HEK293 (cell line): Measurements from ENCODE around the gene ACADSB.

ENCODE experiments used
- BCL11B ChIP-seq: fragments of 450-650 bp; formaldehyde crosslinking; IDR thresholded peaks from 2 replicates; pipeline ENCODE4 v1.5.1; 2016; ENCODE audit warnings: low read depth, missing biosample characterization, missing genetic modification characterization
- GLI4 ChIP-seq: fragments of 450-650 bp; formaldehyde crosslinking; IDR thresholded peaks from 2 replicates; pipeline ENCODE4 v1.5.1; 2016; ENCODE audit warnings: missing biosample characterization, missing genetic modification characterization
- MYNN ChIP-seq: fragments of 450-650 bp; formaldehyde crosslinking; IDR thresholded peaks from 2 replicates; pipeline ENCODE4 v1.5.1; 2016; ENCODE audit warnings: missing biosample characterization, missing genetic modification characterization, borderline replicate concordance
- SALL2 ChIP-seq: fragments of 450-650 bp; formaldehyde crosslinking; IDR thresholded peaks from 2 replicates; pipeline ENCODE4 v1.5.0; 2017; ENCODE audit warnings: missing biosample characterization, mild to moderate bottlenecking, missing genetic modification characterization, borderline replicate concordance
- SP3 ChIP-seq: fragments of 450-650 bp; formaldehyde crosslinking; IDR thresholded peaks from 2 replicates; pipeline ENCODE4 v1.5.1; 2016; ENCODE audit warnings: missing biosample characterization, missing genetic modification characterization
- ZBTB48 ChIP-seq: fragments of 450-650 bp; formaldehyde crosslinking; IDR thresholded peaks from 2 replicates; pipeline ENCODE4 v1.5.1; 2016; ENCODE audit warnings: missing biosample characterization, missing genetic modification characterization
- ZBTB7A ChIP-seq: fragments of 450-650 bp; formaldehyde crosslinking; IDR thresholded peaks from 2 replicates; pipeline ENCODE4 v1.5.1; 2016; ENCODE audit warnings: low read depth, missing biosample characterization, missing genetic modification characterization
- ZEB2 ChIP-seq: fragments of 450-650 bp; formaldehyde crosslinking; IDR thresholded peaks from 2 replicates; pipeline ENCODE4 v1.5.1; 2016; ENCODE audit warnings: missing biosample characterization, missing genetic modification characterization
- ZNF18 ChIP-seq: fragments of 450-650 bp; formaldehyde crosslinking; IDR thresholded peaks from 2 replicates; pipeline ENCODE4 v1.5.1; 2016; ENCODE audit warnings: missing biosample characterization, missing genetic modification characterization
- ZNF221 ChIP-seq: fragments of 450-650 bp; formaldehyde crosslinking; IDR thresholded peaks from 2 replicates; pipeline ENCODE4 v1.5.1; 2017; ENCODE audit warnings: missing biosample characterization, missing genetic modification characterization, borderline replicate concordance
- ZNF311 ChIP-seq: fragments of 450-650 bp; formaldehyde crosslinking; IDR thresholded peaks from 2 replicates; pipeline ENCODE4 v1.5.1; 2017; ENCODE audit warnings: missing biosample characterization, missing genetic modification characterization, borderline replicate concordance
- ZNF350 ChIP-seq: fragments of 450-650 bp; formaldehyde crosslinking; IDR thresholded peaks from 2 replicates; pipeline ENCODE4 v1.5.0; 2017; ENCODE audit warnings: missing biosample characterization, mild to moderate bottlenecking, missing genetic modification characterization
- ZNF37A ChIP-seq: fragments of 450-650 bp; IDR thresholded peaks from 2 replicates; pipeline ENCODE4 v1.5.1; 2018; ENCODE audit warnings: missing biosample characterization, missing genetic modification characterization
- ZNF391 ChIP-seq: fragments of 450-650 bp; formaldehyde crosslinking; IDR thresholded peaks from 2 replicates; pipeline ENCODE4 v1.5.1; 2016; ENCODE audit warnings: low read depth, missing biosample characterization, missing genetic modification characterization, borderline replicate concordance
- ZNF394 ChIP-seq: fragments of 450-650 bp; formaldehyde crosslinking; IDR thresholded peaks from 2 replicates; pipeline ENCODE4 v1.5.1; 2016; ENCODE audit warnings: missing biosample characterization, missing genetic modification characterization, mild to moderate bottlenecking, moderate library complexity, borderline replicate concordance
- ZNF404 ChIP-seq: fragments of 450-650 bp; formaldehyde crosslinking; IDR thresholded peaks from 2 replicates; pipeline ENCODE4 v1.5.1; 2017; ENCODE audit warnings: missing biosample characterization, missing genetic modification characterization
- ZNF426 ChIP-seq: fragments of 450-650 bp; formaldehyde crosslinking; IDR thresholded peaks from 2 replicates; pipeline ENCODE4 v1.5.1; 2017; ENCODE audit warnings: missing biosample characterization, missing genetic modification characterization, mild to moderate bottlenecking, inconsistent platforms, moderate library complexity
- ZNF510 ChIP-seq: fragments of 450-650 bp; formaldehyde crosslinking; IDR thresholded peaks from 2 replicates; pipeline ENCODE4 v1.5.1; 2018; ENCODE audit warnings: mild to moderate bottlenecking, missing genetic modification characterization, missing biosample characterization; ENCODE audit not compliant: insufficient replicate concordance
- ZNF518A ChIP-seq: fragments of 450-650 bp; formaldehyde crosslinking; conservative IDR thresholded peaks from 2 replicates; pipeline ENCODE4 v1.5.1; 2016; ENCODE audit warnings: low read depth, missing biosample characterization, missing genetic modification characterization
- ZNF530 ChIP-seq: fragments of 450-650 bp; formaldehyde crosslinking; IDR thresholded peaks from 2 replicates; pipeline ENCODE4 v1.5.1; 2016; ENCODE audit warnings: low read depth, missing biosample characterization, missing genetic modification characterization
- ZNF571 ChIP-seq: fragments of 450-650 bp; formaldehyde crosslinking; IDR thresholded peaks from 2 replicates; pipeline ENCODE4 v1.5.0; 2017; ENCODE audit warnings: missing biosample characterization, missing genetic modification characterization
- ZNF626 ChIP-seq: fragments of 450-650 bp; sonication (Bioruptor Pico); formaldehyde crosslinking; IDR thresholded peaks from 2 replicates; pipeline ENCODE4 v1.5.1; 2018; ENCODE audit warnings: missing biosample characterization, missing genetic modification characterization, inconsistent platforms
- ZNF629 ChIP-seq: fragments of 450-650 bp; formaldehyde crosslinking; IDR thresholded peaks from 2 replicates; pipeline ENCODE4 v1.5.1; 2017; ENCODE audit warnings: missing biosample characterization, missing genetic modification characterization
- ZSCAN18 ChIP-seq: fragments of 450-650 bp; formaldehyde crosslinking; IDR thresholded peaks from 2 replicates; pipeline ENCODE4 v1.5.1; 2016; ENCODE audit warnings: missing biosample characterization, missing genetic modification characterization
- ZSCAN30 ChIP-seq: fragments of 450-650 bp; IDR thresholded peaks from 2 replicates; pipeline ENCODE4 v1.5.1; 2018; ENCODE audit warnings: missing biosample characterization, mild to moderate bottlenecking, missing genetic modification characterization, moderate library complexity
- ZSCAN4 ChIP-seq: fragments of 450-650 bp; formaldehyde crosslinking; IDR thresholded peaks from 2 replicates; pipeline ENCODE4 v1.5.1; 2017; ENCODE audit warnings: missing biosample characterization, missing genetic modification characterization

Gene ACADSB

GRCh38 chr10:122980209-122981065 is 28.4 kb upstream of the ACADSB start, which contains the start of gene PSTK (continued):
- no peak for TF ChIP-seq ZNF18 (tag by site-specific recombination)
- TF ChIP-seq ZEB2 (tag by site-specific recombination), result peak; percentile 99
- peak; percentile 100 for TF ChIP-seq ZNF629 (tag by site-specific recombination)
- TF ChIP-seq ZNF394 (tag by site-specific recombination), result peak; percentile 66; the same call in 1 of the 2 replicates
- peak; percentile 83; the same call in 1 of the 2 replicates for TF ChIP-seq ZNF391
- no peak for TF ChIP-seq ZNF404 (tag by site-specific recombination)
- no peak for TF ChIP-seq GLI4
- TF ChIP-seq ZNF571 (tag by site-specific recombination), result no peak
- TF ChIP-seq ZNF221, result no peak
- TF ChIP-seq SALL2, result no peak
- peak; percentile 86; the same call in 1 of the 2 replicates for TF ChIP-seq BCL11B
- peak; percentile 82 for TF ChIP-seq ZSCAN30 (tag by site-specific recombination)
- TF ChIP-seq MYNN (tag by site-specific recombination), result no peak
- peak; percentile 87 for TF ChIP-seq SP3 (tag by site-specific recombination)
- no peak for TF ChIP-seq ZNF37A (tag by site-specific recombination)
- no peak for TF ChIP-seq ZNF626
- TF ChIP-seq ZSCAN18 (tag by site-specific recombination), result 0 out of 2 replicates have a peak, but pooled peaks have one; percentile 53
- peak; percentile 96 for TF ChIP-seq ZBTB48 (tag by site-specific recombination)
- TF ChIP-seq ZNF530, result no peak
- peak; percentile 59; the same call in 1 of the 2 replicates for TF ChIP-seq ZSCAN4 (tag by site-specific recombination)
- no peak for TF ChIP-seq ZNF350
- peak; percentile 76; the same call in 1 of the 2 replicates for TF ChIP-seq ZBTB7A (tag by site-specific recombination)
- TF ChIP-seq ZNF426 (tag by site-specific recombination), result no peak
- no peak for TF ChIP-seq ZNF510
- TF ChIP-seq ZNF518A (tag by site-specific recombination), result peak; percentile 41; the same call in 1 of the 2 replicates
- TF ChIP-seq ZNF311 (tag by site-specific recombination), result no peak
